ENCODE results near the gene RNF208. TPM values are rescaled to one million over a fixed set of nuclear protein-coding genes. Genes with fewer than 3 reads are reported as not detected.

RNF208 gene
- total and polyA plus RNA-seq, 2 experiments from 2014 or later, result 1.4 to 5.6 TPM

- H3F3A ChIP-seq (replicated peaks; ENCODE audit: low read depth), result 0 out of 2 replicates have a peak, but pooled peaks cover 9% of the 10 kb centered on the region
These were observed 2.2 kb downstream of the RNF208 start for GRCh38 chr9:137219757-137220316.

GRCh38 chr9:137218754-137219271 lies 3.2 kb downstream of the RNF208 start:
- DNase-seq (ENCODE audit: low spot score) (no peak), ATAC-seq (no peak)
- Mint-ChIP-seq H3K4me1 (peaks cover 7% of the 10 kb centered on the region; the same call in 2 of the 3 replicates), H3K36me3 (ENCODE audit: low read depth) (no peaks in the 10 kb centered on the region; the same call in 2 of the 3 replicates), H3K9me3 (no peaks in the 10 kb centered on the region), H3K27me3 (ENCODE audit: insufficient read depth, low read depth, poor library complexity) (no peaks in the 10 kb centered on the region), H3K4me3 (no peak overlapping the region), H3K27ac (no peak overlapping the region; the same call in 1 of the 2 replicates)
- no peak overlapping the region for H3K27ac ChIP-seq (ENCODE audit: low read depth)
- H3K27me3 ChIP-seq (ENCODE audit: insufficient read depth), result peaks cover 9% of the 10 kb centered on the region; the same call in 1 of the 2 replicates
- H3K79me2 ChIP-seq (replicated peaks; ENCODE audit: insufficient read depth), result no peaks in the 10 kb centered on the region
- no peaks in the 10 kb centered on the region for H3K36me3 ChIP-seq (ENCODE audit: insufficient read depth)
- 0 out of 2 replicates have a peak, but pooled peaks cover 4% of the 10 kb centered on the region for H3F3A ChIP-seq (replicated peaks; ENCODE audit: low read depth)
- no peak overlapping the region for H3K4me3 ChIP-seq
- no peak overlapping the region for H2AFZ ChIP-seq
- peaks cover 3% of the 10 kb centered on the region; the same call in 1 of the 2 replicates for H3K4me1 ChIP-seq (ENCODE audit: insufficient read depth)
- no peak overlapping the region for H3K4me2 ChIP-seq
- TF ChIP-seq EZH2phosphoT487 (IDR thresholded peaks at IDR 0.05; ENCODE audit: unreplicated experiment) (no peak), ZNF114 (CRISPR knock-in tag; IDR thresholded peaks at IDR 0.05) (no peak)
- H3K9me2 ChIP-seq (ENCODE audit: insufficient read depth), result no peaks in the 10 kb centered on the region
- H4K20me1 ChIP-seq (replicated peaks; ENCODE audit: insufficient read depth), result no peaks in the 10 kb centered on the region; the same call in 1 of the 2 replicates

More at GRCh38 chr9:137219757-137220316, 2.2 kb downstream of the RNF208 start:
- TF ChIP-seq STAT1 (IDR thresholded peaks at IDR 0.05; ENCODE audit: unreplicated experiment), result no peak
- no peak for TF ChIP-seq JUNB (IDR thresholded peaks at IDR 0.05; ENCODE audit: unreplicated experiment)
- TF ChIP-seq ETS1 (IDR thresholded peaks at IDR 0.05), result no peak
- no peak for TF ChIP-seq CTCF (conservative IDR thresholded peaks at IDR 0.05; ENCODE audit: low read depth in 2 of 2)
- TF ChIP-seq ZNF114 (CRISPR knock-in tag; IDR thresholded peaks at IDR 0.05), result no peak
- Mint-ChIP-seq H3K27me3 (ENCODE audit: insufficient read depth, low read depth, poor library complexity) (no peaks in the 10 kb centered on the region), H3K4me3 (no peak overlapping the region), H3K36me3 (ENCODE audit: low read depth) (no peaks in the 10 kb centered on the region; the same call in 2 of the 3 replicates), H3K4me1 (peaks cover 7% of the 10 kb centered on the region; the same call in 2 of the 3 replicates), H3K27ac (no peak overlapping the region), H3K9me3 (no peaks in the 10 kb centered on the region)
- Histone ChIP-seq H3K79me2 (replicated peaks; ENCODE audit: insufficient read depth) (no peaks in the 10 kb centered on the region), H3K9me2 (ENCODE audit: insufficient read depth) (no peaks in the 10 kb centered on the region), H3K4me3 (no peak overlapping the region), H3K4me2 (no peak overlapping the region), H3K27me3 (ENCODE audit: insufficient read depth) (peaks cover 9% of the 10 kb centered on the region; the same call in 1 of the 2 replicates), H3K27ac (ENCODE audit: low read depth) (no peak overlapping the region), H2AFZ (no peak overlapping the region), H3K36me3 (ENCODE audit: insufficient read depth) (no peaks in the 10 kb centered on the region), H4K20me1 (replicated peaks; ENCODE audit: insufficient read depth) (no peaks in the 10 kb centered on the region; the same call in 1 of the 2 replicates), H3K4me1 (ENCODE audit: insufficient read depth) (peaks cover 3% of the 10 kb centered on the region; the same call in 1 of the 2 replicates)
- DNase-seq (ENCODE audit: low spot score), result no peak
- ATAC-seq, result no peak

All from GM23338 (cell line).